Iris pigment epithelial cell (primary cell): ENCODE results near the gene MPLKIP.
"Not testable (repeated sequence)": the region's sequence is repeated elsewhere in the genome, so short reads cannot be mapped to it uniquely, and the experiment has no call there.

Experiments used
- DNase-seq: peaks from one replicate; pipeline ENCODE4 v3.0.0-alpha.2; 2011; ENCODE audit warnings: low read depth

MPLKIP gene

GRCh38 chr7:40133561-40134427 lies 628 bp downstream of the MPLKIP start:
- DNase-seq = peak; percentile 35

DNA sequence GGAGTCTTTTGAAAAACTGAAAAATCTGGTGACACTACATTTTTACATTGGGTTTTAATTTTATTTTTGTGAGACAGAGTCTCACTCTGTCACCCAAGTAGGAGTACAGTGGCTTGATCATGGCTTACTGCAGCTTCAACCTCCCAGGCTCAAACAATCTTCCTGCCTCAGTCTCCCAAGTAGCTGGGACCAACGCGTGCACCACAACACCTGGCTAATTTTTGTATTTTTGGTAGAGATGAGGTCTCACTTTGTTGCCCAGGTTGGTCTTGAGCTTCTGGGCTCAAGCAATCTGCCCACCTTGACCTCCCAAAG lies 11.5 kb downstream of the MPLKIP start:
- no peak for DNase-seq

DNA sequence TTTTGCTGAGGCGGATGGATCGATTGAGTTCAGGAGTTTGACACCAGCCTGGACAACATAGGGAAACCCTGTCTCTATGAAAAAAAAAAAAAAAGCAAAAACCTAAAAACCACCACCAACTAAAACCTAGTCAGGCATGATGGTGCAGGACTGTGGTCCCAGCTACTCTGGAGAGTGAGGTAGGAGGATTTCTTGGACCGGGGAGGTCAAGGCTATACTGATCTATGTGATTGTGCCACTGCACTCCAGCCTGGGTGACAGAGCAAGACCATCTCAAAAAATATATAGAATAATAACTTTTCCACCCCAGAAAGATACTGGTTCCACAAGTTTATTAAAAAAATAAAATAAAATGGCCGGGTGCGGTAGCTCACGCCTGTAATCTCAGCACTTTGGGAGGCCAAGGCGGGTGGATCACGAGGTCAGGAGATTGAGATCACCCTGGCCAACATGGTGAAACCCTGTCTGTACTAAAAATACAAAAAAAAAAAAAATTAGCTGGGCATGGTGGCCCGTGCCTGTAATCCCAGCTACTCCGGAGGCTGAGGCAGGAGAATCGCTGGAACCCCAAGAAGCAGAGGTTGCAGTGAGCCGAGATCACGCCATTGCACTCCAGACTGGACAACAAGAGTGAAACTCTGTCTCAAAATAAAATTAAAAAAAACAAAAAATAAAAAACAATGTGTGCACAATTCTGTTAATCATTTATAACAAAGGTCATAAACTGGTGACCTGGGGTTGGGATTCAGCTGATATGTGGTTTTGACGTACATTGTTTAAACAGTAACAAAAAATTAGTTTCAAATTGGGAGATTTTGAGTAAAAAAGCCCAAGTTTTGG lies 12.1 kb downstream of the MPLKIP start:
- DNase-seq = not testable (repeated sequence)

GRCh38 chr7:40120020-40120419 lies 14.4 kb downstream of the MPLKIP start:
- DNase-seq = no peak

DNA sequence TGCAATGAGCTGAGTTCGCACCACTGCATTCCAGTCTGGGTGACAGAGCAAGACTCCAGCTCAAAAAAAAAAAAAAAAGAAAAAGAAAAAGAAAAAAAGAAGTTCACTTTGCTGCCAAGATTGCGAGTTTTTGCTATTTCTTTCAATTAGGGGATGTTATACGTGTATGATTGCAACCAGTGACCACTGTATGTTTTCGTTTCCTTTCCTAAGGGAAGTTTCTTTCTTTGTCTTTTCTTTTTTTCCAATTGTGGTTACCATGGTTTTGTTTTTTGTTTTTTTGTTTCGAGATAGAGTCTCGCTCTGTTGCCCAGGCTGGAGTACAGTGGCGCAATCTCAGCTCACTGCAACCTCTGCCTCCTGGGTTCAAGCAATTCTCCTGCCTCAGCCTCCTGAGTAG lies 16.2 kb downstream of the MPLKIP start:
- DNase-seq = not testable (repeated sequence)

DNA sequence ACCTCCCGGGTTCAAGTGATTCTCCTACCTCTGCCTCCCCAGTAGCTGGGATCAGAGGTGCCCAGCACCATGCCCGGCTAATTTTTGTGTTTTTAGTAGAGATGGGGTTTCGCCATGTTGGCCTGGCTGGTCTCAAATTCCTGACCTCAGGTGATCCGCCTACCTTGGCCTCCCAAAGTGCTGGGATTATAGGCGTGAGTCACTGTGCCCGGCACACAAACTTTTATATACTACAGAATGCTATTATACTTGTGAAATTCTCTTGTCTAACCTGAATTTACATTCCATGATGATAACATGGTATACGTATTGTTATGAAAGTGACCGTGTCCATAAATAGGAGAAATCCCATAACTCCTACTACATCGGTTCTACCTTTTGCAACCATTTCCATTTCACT lies 17.2 kb downstream of the MPLKIP start:
- peak; percentile 33 for DNase-seq

DNA sequence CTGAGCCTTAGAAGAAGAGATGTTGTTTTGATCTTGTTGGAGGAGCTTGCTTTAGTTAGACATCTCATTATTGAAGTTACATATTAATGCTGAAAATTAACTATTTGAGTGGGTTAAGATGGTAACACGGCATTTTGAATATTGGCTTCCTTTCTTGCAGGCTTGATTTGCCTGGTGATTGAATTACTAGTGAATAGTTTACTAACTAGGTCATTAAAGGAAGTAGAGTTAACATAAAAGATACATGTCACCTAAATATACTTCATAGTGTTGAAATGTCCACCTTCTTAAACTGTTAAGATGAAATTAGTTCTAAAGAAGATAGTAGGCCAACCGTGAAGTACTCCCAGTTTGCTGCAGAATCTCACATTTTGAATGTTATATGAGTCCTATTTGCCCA lies 18.5 kb downstream of the MPLKIP start:
- no peak for DNase-seq

- peak; percentile 20 for DNase-seq
These were observed 28.4 kb downstream of the MPLKIP start for GRCh38 chr7:40105879-40106473.

DNA sequence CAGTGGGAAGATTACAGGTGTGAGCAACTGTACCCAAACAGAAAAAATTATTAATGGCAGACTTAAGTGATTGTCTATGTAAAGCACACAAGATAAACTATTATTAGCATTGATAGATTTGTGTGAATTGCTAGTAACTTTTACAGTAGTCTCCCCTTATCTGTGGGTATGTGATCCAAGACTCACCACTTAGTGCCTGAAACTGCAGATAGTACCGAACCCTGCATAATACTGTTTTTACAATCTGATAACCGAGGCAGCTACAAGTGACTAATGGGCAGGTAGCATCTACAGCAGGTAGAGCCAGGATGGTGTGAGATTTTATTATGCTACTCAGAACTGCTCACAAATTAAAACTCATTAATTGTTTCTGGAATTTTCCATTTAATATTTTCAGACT lies 31.5 kb downstream of the MPLKIP start:
- no peak for DNase-seq

DNA sequence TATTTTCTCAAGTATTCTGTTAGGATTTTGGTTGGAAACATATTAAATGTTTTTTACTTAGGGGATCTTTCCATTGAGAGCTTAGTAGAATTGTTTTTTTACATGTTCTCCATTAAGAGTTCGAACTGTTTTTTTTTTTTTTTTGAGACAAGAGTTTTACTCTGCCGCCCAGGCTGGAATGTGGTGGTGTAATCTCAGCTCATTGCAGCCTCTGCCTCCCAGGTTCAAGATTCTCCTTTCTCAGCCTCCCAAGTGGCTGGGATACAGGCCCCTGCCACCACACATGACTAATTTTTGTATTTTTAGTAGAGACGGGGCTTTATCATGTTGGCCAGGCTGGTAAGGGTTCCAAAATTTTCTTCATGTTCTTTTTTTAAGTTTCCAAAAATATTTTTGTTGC lies 33.2 kb downstream of the MPLKIP start:
- DNase-seq = peak; percentile 21

DNA sequence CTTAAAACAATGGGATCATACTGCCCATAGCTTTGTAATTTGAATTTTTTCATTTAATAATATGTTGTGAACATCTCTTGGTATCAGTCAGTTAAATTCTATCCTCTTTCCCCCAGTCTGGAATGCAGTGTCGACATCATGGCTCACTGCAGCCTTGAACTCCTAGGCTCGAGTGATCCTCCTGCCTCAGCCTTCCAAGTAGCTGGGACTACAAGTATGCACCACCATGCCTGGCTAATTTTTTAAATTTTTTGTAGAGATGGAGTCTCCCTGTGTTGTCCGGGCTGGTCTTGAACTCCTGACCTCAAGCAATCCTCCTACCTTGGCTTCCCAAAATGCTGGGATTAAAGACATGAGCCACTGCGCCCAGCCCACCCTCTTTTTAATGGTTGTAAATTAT lies 34.6 kb downstream of the MPLKIP start:
- no peak for DNase-seq

DNA sequence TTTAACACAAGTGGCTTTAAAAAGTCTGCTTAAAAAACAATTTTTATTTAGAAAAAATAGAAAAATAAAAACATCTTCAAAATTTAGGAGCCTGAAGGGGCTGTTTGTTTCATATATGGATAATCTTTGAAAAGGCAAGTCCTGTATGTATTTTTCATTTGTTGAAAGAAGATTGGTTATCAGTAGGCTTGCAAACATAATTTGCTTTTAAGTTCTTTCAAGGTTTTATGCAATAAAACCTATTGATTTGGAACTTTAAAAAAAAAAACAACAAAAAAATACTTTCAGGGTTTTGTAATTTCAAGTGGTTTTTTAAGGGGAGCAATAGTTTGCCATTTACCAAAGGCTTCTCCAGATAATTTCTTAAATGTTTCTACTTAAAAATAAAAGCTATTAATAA lies 35.6 kb downstream of the MPLKIP start:
- no peak for DNase-seq

DNA sequence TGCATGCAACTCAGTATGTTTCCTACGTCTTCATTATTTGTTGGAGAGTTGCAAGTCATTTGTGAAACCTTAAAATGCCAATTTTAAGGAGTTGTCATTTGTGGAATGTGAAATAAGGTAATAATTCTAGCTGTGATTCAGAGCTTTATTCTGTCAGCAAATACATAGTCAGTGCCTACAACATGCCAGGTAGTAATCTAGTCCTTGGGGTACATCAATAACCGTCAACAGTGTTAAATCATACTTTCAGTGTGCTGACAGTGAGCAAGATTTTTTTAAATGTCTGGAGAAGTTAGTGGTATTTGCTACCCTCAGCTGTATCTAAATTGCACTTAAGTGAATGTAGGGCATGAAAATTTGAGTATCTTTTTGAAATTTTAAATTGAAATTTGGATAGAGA lies 36.7 kb downstream of the MPLKIP start:
- DNase-seq = no peak

DNA sequence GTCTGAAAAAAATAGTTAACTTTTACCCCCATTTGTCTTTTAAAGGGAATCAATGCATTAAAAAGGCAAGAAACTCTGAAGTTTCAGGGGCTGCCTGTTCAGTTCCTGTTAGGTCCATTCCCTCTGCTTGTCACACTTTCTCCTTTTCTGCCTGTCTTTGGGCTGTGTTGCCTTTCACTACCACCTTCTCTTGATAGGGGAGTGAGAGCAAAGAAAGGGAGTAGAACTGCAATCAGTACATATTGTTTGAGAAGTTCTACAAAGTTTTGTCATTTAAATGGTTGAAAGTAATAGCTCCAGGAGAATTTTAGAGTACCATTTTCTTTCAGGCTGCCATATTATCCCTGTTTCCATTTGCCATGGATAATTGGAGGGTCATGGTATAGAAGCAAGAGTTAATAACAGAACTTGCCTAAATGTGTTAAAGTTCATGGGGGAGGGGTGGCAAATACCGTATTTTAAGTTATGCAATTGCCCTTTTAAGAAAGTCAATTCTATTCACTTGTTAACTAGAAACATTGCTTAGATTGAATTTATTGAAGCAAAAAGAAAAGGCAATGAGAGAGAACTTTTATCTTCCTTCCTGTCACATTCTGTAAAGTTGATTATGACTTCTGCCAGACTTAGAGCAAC lies 38.6 kb downstream of the MPLKIP start:
- DNase-seq = no peak

GRCh38 chr7:40095230-40095629 lies 39.2 kb downstream of the MPLKIP start:
- no peak for DNase-seq

- DNase-seq = no peak
These were observed 40.6 kb downstream of the MPLKIP start for GRCh38 chr7:40093631-40094350.

- DNase-seq = no peak
These were observed 42.2 kb downstream of the MPLKIP start for GRCh38 chr7:40092182-40092581.

DNA sequence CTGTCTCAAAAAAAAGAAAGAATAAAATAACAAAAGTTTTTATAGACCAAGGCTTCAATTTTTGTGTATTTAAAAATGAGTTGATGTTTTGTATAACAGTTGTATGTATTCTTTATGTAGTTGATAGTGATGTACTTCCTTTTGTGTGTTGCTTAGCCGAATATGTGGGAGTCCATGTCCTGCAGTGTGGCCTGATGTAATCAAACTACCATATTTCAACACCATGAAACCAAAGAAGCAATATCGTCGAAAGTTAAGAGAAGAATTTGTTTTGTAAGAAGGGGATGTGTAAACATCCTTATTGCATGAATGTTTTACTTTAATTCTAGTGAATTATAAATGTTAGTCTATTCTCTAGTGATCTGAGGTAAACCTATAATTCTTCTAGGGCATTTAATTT lies 56.6 kb downstream of the MPLKIP start:
- DNase-seq = peak; percentile 79
